Measurements from ENCODE around the gene KLK15.

KLK15 gene

GRCh38 chr19:50777830-50778303 is 55.5 kb downstream of the KLK15 start:
- no peak for DNase-seq (ENCODE audit: insufficient read length, low spot score)

GRCh38 chr19:50777261-50777660 is 56.1 kb downstream of the KLK15 start:
- DNase-seq (ENCODE audit: insufficient read length, low spot score) (no peak), FAIRE-seq (no peak)

More at GRCh38 chr19:50777830-50778303, 55.5 kb downstream of the KLK15 start:
- FAIRE-seq: no peak

- no peak for FAIRE-seq
- no peak for DNase-seq (ENCODE audit: insufficient read length, low spot score)
Observed at GRCh38 chr19:50776131-50776530, 57.2 kb downstream of the KLK15 start.

Data from HTR-8/SVneo (cell line).